Measurements from ENCODE around the gene FOXP4. TPM values are rescaled to one million over a fixed set of nuclear protein-coding genes. Genes with fewer than 3 reads are reported as not detected.

FOXP4 gene
- total RNA-seq, 1 donor from 2014 or later: 40.7 TPM

- Mint-ChIP-seq H3K4me3 (peak overlapping the region; percentile 48), H3K4me1 (peaks cover 41% of the 10 kb centered on the region), H3K27ac (no peak overlapping the region), H3K9me3 (no peaks in the 10 kb centered on the region), H3K27me3 (no peaks in the 10 kb centered on the region), H3K36me3 (ENCODE audit: low read depth) (no peaks in the 10 kb centered on the region)
- ATAC-seq (ENCODE audit: low read depth) (no peak), DNase-seq (no peak)
- ChIA-PET POLR2A (interaction anchor here (5.8 kb wide), 1 partner anchor 28 kb away, joined by 97 read pairs; no protein-coding TSS in a partner anchor), CTCF (no interaction called here)
- intact Hi-C loops (cut with micrococcal nuclease): no loop called here
- TF ChIP-seq CTCF (IDR thresholded peaks at IDR 0.05): no peak
These were observed 43.6 kb upstream of the FOXP4 start for GRCh38 chr6:41502566-41502916.

GRCh38 chr6:41502917-41503671, 43.1 kb upstream of the FOXP4 start:
- ATAC-seq (ENCODE audit: low read depth) (no peak), DNase-seq (no peak)
- no peaks in the 10 kb centered on the region for H3K27me3 Mint-ChIP-seq
- intact Hi-C loops (cut with micrococcal nuclease): no loop called here
- H3K9me3 Mint-ChIP-seq: no peaks in the 10 kb centered on the region
- H3K4me3 Mint-ChIP-seq: peak overlapping the region; percentile 71
- H3K4me1 Mint-ChIP-seq: peaks cover 41% of the 10 kb centered on the region
- no peak for TF ChIP-seq CTCF (IDR thresholded peaks at IDR 0.05)
- ChIA-PET POLR2A (interaction anchor here (1.0 to 5.8 kb wide), 3 partner anchors 28 to 43 kb away, joined by 3 to 97 read pairs (median 34); partner anchors contain the start of gene FOXP4), CTCF (no interaction called here)
- no peaks in the 10 kb centered on the region for H3K36me3 Mint-ChIP-seq (ENCODE audit: low read depth)
- peak overlapping the region; percentile 56 for H3K27ac Mint-ChIP-seq

GRCh38 chr6:41503827-41504465, 42.2 kb upstream of the FOXP4 start:
- no peaks in the 10 kb centered on the region for H3K36me3 Mint-ChIP-seq (ENCODE audit: low read depth)

GRCh38 chr6:41504466-41505121, 41.6 kb upstream of the FOXP4 start:
- no peaks in the 10 kb centered on the region for H3K27me3 Mint-ChIP-seq
- ChIA-PET POLR2A (interaction anchor here (0.6 to 5.8 kb wide), 14 partner anchors 26 to 1242 kb away, joined by 3 to 97 read pairs (median 4); partner anchors contain the start of genes FOXP4 and TOMM6), CTCF (interaction anchor here (0.7 to 1.7 kb wide), 3 partner anchors 80 to 278 kb away, joined by 3 to 7 read pairs (median 3); no protein-coding TSS in a partner anchor)
- no peak for TF ChIP-seq CTCF (IDR thresholded peaks at IDR 0.05)
- intact Hi-C loops (cut with micrococcal nuclease): loop anchor here (1.0 to 2.0 kb wide), 5 partner anchors 28 to 230 kb away; partner anchors contain the start of gene FOXP4
- ATAC-seq (ENCODE audit: low read depth): peak; percentile 14
- H3K27ac Mint-ChIP-seq: peak overlapping the region; percentile 92
- H3K36me3 Mint-ChIP-seq (ENCODE audit: low read depth): no peaks in the 10 kb centered on the region
- peaks cover 43% of the 10 kb centered on the region for H3K4me1 Mint-ChIP-seq
- H3K4me3 Mint-ChIP-seq: peak overlapping the region; percentile 82
- no peak for DNase-seq
- H3K9me3 Mint-ChIP-seq: no peaks in the 10 kb centered on the region

More at GRCh38 chr6:41503827-41504465, 42.2 kb upstream of the FOXP4 start:
- H3K27me3 Mint-ChIP-seq: no peaks in the 10 kb centered on the region
- ChIA-PET CTCF (interaction anchor here (1.1 kb wide), 1 partner anchor 99 kb away, joined by 3 read pairs; no protein-coding TSS in a partner anchor), POLR2A (interaction anchor here (0.7 to 5.8 kb wide), 7 partner anchors 27 to 1243 kb away, joined by 3 to 97 read pairs (median 6); partner anchors contain the start of genes FOXP4 and TOMM6)
- peaks cover 43% of the 10 kb centered on the region for H3K4me1 Mint-ChIP-seq
- intact Hi-C loops (cut with micrococcal nuclease): loop anchor here (1.0 to 2.0 kb wide), 2 partner anchors 33 to 230 kb away; no protein-coding TSS in a partner anchor
- no peaks in the 10 kb centered on the region for H3K9me3 Mint-ChIP-seq
- peak overlapping the region; percentile 92 for H3K27ac Mint-ChIP-seq
- H3K4me3 Mint-ChIP-seq: peak overlapping the region; percentile 82
- peak; percentile 58 for DNase-seq
- TF ChIP-seq CTCF (IDR thresholded peaks at IDR 0.05): no peak
- peak; percentile 65 for ATAC-seq (ENCODE audit: low read depth)

All from activated B cell treated with CpG ODN at 0.5 μM for 24 hours (primary cell).